Measurements from ENCODE around the gene GPR65. TPM values are rescaled to one million over a fixed set of nuclear protein-coding genes. Genes with fewer than 3 reads are reported as not detected.
A peak's percentile ranks its signal among the peaks of the same experiment; 100 is the strongest.

Gene GPR65
- total and polyA plus RNA-seq, 10 of the 15 experiments (the other 5 are each of a cell fraction or from before 2014, with no cell fraction given) = 4.4 to 14.7 (median 9.4) TPM

DNA sequence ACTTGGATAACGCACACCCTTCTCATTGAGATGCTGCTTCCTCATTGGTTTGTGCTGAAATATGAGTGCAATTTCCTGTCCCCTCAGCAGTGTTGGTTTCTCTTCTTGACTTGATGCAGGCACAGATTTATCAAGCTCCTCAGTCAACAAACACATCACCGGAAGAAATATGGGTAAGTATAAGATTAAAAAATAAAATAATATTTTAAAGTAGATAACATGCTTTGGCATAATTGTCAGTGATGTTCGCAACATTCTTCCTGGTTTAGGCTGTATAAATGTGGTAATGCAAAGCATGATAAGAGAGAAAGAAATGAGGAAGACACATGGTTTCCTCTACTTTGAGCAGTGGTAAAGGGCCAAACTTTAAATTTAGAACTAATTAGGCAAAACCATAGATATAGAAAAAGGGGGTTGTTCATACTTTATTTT lies at the start of gene GPR65 (continued):
- TF ChIP-seq, protein P1, sequence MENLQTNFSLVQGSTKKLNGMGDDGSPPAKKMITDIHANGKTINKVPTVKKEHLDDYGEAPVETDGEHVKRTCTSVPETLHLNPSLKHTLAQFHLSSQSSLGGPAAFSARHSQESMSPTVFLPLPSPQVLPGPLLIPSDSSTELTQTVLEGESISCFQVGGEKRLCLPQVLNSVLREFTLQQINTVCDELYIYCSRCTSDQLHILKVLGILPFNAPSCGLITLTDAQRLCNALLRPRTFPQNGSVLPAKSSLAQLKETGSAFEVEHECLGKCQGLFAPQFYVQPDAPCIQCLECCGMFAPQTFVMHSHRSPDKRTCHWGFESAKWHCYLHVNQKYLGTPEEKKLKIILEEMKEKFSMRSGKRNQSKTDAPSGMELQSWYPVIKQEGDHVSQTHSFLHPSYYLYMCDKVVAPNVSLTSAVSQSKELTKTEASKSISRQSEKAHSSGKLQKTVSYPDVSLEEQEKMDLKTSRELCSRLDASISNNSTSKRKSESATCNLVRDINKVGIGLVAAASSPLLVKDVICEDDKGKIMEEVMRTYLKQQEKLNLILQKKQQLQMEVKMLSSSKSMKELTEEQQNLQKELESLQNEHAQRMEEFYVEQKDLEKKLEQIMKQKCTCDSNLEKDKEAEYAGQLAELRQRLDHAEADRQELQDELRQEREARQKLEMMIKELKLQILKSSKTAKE (IDR thresholded peaks at IDR 0.05; ENCODE audit: low read depth, poor library complexity, severe bottlenecking) = peak; percentile 17
- TF ChIP-seq SUPT20H (IDR thresholded peaks at IDR 0.05; ENCODE audit: borderline replicate concordance, control insufficient read depth, low read depth, low read length) (no peak), MTA2 (IDR thresholded peaks at IDR 0.05; ENCODE audit: low read depth) (no peak), NBN (IDR thresholded peaks at IDR 0.05) (no peak), ATF7 (IDR thresholded peaks at IDR 0.05; ENCODE audit: low read depth) (0 out of 2 replicates have a peak, but pooled peaks have one; percentile 13), ZNF274 (IDR thresholded peaks at IDR 0.05; ENCODE audit: insufficient read depth, insufficient read length) (no peak), NR2F1 (conservative IDR thresholded peaks at IDR 0.05) (no peak), POLR2AphosphoS5 (IDR thresholded peaks at IDR 0.05; ENCODE audit: low read length) (peak; percentile 93), FOS (IDR thresholded peaks at IDR 0.05; ENCODE audit: borderline replicate concordance, extremely low read depth, insufficient read length) (no peak), POU2F2 (IDR thresholded peaks at IDR 0.05; ENCODE audit: borderline replicate concordance, low read depth, low read length) (0 out of 3 replicates have a peak, but pooled peaks have one; percentile 31), RCOR1 (conservative IDR thresholded peaks at IDR 0.05; ENCODE audit: low read depth, low read length) (0 out of 2 replicates have a peak, but pooled peaks have one; percentile 19), MEF2A (IDR thresholded peaks at IDR 0.05; ENCODE audit: insufficient read depth, low read depth, low read length) (no peak), RUNX3 (IDR thresholded peaks at IDR 0.05; ENCODE audit: low read length) (peak; percentile 22; the same call in 1 of the 2 replicates), E2F8 (IDR thresholded peaks at IDR 0.05; ENCODE audit: low read depth, partially characterized antibody) (no peak), CREM (IDR thresholded peaks at IDR 0.05; ENCODE audit: low read depth) (no peak), NFIC (IDR thresholded peaks at IDR 0.05; ENCODE audit: low read depth, low read length) (peak; percentile 18; the same call in 1 of the 2 replicates), JUND (IDR thresholded peaks at IDR 0.05; ENCODE audit: low read depth, low read length) (no peak), TBL1XR1 (IDR thresholded peaks at IDR 0.05; ENCODE audit: low read depth, low read length) (no peak), MTA3 (IDR thresholded peaks at IDR 0.05; ENCODE audit: borderline replicate concordance, low read length) (no peak), SMARCA5 (IDR thresholded peaks at IDR 0.05) (no peak), ETV6 (conservative IDR thresholded peaks at IDR 0.05 in 1 of 2, IDR thresholded peaks at IDR 0.05 in 1 of 2; ENCODE audit: borderline replicate concordance in 1 of 2, low read depth in 1 of 2) (no peak), NFYB (IDR thresholded peaks at IDR 0.05; ENCODE audit: insufficient read depth, low read depth, low read length) (peak; percentile 47; the same call in 1 of the 2 replicates), MXI1 (IDR thresholded peaks at IDR 0.05; ENCODE audit: low read depth, low read length) (peak; percentile 88)
- TF ChIP-seq, protein P2, sequence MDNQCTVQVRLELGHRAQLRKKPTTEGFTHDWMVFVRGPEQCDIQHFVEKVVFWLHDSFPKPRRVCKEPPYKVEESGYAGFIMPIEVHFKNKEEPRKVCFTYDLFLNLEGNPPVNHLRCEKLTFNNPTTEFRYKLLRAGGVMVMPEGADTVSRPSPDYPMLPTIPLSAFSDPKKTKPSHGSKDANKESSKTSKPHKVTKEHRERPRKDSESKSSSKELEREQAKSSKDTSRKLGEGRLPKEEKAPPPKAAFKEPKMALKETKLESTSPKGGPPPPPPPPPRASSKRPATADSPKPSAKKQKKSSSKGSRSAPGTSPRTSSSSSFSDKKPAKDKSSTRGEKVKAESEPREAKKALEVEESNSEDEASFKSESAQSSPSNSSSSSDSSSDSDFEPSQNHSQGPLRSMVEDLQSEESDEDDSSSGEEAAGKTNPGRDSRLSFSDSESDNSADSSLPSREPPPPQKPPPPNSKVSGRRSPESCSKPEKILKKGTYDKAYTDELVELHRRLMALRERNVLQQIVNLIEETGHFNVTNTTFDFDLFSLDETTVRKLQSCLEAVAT (IDR thresholded peaks at IDR 0.05) = peak; percentile 50
- TF ChIP-seq, protein P3, sequence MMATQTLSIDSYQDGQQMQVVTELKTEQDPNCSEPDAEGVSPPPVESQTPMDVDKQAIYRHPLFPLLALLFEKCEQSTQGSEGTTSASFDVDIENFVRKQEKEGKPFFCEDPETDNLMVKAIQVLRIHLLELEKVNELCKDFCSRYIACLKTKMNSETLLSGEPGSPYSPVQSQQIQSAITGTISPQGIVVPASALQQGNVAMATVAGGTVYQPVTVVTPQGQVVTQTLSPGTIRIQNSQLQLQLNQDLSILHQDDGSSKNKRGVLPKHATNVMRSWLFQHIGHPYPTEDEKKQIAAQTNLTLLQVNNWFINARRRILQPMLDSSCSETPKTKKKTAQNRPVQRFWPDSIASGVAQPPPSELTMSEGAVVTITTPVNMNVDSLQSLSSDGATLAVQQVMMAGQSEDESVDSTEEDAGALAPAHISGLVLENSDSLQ (IDR thresholded peaks at IDR 0.05) = no peak

Data from GM12878 (cell line).